HepG2 (cell line): ENCODE data around the gene TNP2. TPM values are rescaled to one million over a fixed set of nuclear protein-coding genes. Genes with fewer than 3 reads are reported as not detected.

ENCODE experiments used
- BRCA1 ChIP-seq: sonication (generic); formaldehyde crosslinking; IDR thresholded peaks from 2 replicates; pipeline ENCODE4 v1.4.0; 2020; ENCODE audit warnings: missing genetic modification reagents
- CREBL2 ChIP-seq: sonication (generic); formaldehyde crosslinking; IDR thresholded peaks from 2 replicates; pipeline ENCODE4 v1.8.1; 2023; ENCODE audit warnings: missing genetic modification reagents, mild to moderate bottlenecking, borderline replicate concordance
- FOXA3 ChIP-seq: IDR thresholded peaks from 2 replicates; pipeline ENCODE4 v1.6.1; 2016; ENCODE audit warnings: missing genetic modification reagents, missing compliant biosample characterization
- MZF1 ChIP-seq: sonication (generic); formaldehyde crosslinking; IDR thresholded peaks from 2 replicates; pipeline ENCODE4 v1.8.1; 2023; ENCODE audit warnings: mild to moderate bottlenecking, missing genetic modification reagents, borderline replicate concordance
- NCOA5 ChIP-seq: sonication (generic); formaldehyde crosslinking; IDR thresholded peaks from 2 replicates; pipeline ENCODE4 v1.4.0; 2020; ENCODE audit warnings: missing genetic modification reagents
- TOE1 ChIP-seq: sonication (generic); formaldehyde crosslinking; IDR thresholded peaks from 2 replicates; pipeline ENCODE4 v1.4.0; 2020; ENCODE audit warnings: mild to moderate bottlenecking, missing genetic modification reagents
- ZNF350 ChIP-seq: sonication (generic); formaldehyde crosslinking; IDR thresholded peaks from 2 replicates; pipeline ENCODE4 v1.4.0; 2020; ENCODE audit warnings: mild to moderate bottlenecking, low read depth, missing genetic modification reagents, borderline replicate concordance
- ZNF407 ChIP-seq: sonication (generic); formaldehyde crosslinking; IDR thresholded peaks from one replicate; pipeline ENCODE4 v1.5.1; 2020; ENCODE audit warnings: mild to moderate bottlenecking, missing genetic modification reagents; ENCODE audit errors: not compliant biosample characterization
- ZNF564 ChIP-seq: sonication (generic); formaldehyde crosslinking; IDR thresholded peaks from 2 replicates; pipeline ENCODE4 v1.8.1; 2023; ENCODE audit warnings: mild to moderate bottlenecking, missing genetic modification reagents
- ZNF598 ChIP-seq: sonication (generic); formaldehyde crosslinking; IDR thresholded peaks from 2 replicates; pipeline ENCODE4 v1.5.1; 2020; ENCODE audit warnings: mild to moderate bottlenecking, missing genetic modification reagents, borderline replicate concordance
- ZNF609 ChIP-seq: sonication (generic); formaldehyde crosslinking; IDR thresholded peaks from 2 replicates; pipeline ENCODE4 v1.4.0; 2020; ENCODE audit warnings: mild to moderate bottlenecking, missing genetic modification reagents, borderline replicate concordance
- polyA plus RNA-seq, 8 experiments: library from polyadenylated mRNA; depleted of rRNA in 3 of 8; stranded (reverse) in 7 of 8; unstranded in 1 of 8; fragments of >200 nt; fragmentation: Illumina TruSeq in 4 of 8; extraction: Trizol in 4 of 8; gene quantifications; 2 replicates each; pipeline versions ENCODE4 v1.2.1 to v1.2.3, GENCODE V29; 2011 to 2016; ENCODE audit warnings: low read depth in 4 of 8, missing spikeins in 1 of 8, mixed read lengths in 1 of 8; ENCODE audit not compliant: insufficient read depth in 1 of 8
- total RNA-seq, 5 experiments: library from RNA; depleted of rRNA; stranded (reverse); fragments of >200 nt; fragmentation: Illumina TruSeq; extraction: Trizol; gene quantifications; 2 replicates each; pipeline ENCODE4 v1.2.3, GENCODE V29; 2016; ENCODE audit warnings: low read depth in 1 of 5
- TF ChIP-seq, protein P1 (sequence below): sonication (generic); formaldehyde crosslinking; IDR thresholded peaks from 2 replicates; pipeline ENCODE4 v1.5.1; 2020; ENCODE audit warnings: mild to moderate bottlenecking, missing genetic modification reagents, moderate library complexity
- TF ChIP-seq, protein P2 (sequence below): sonication (generic); formaldehyde crosslinking; IDR thresholded peaks from 2 replicates; pipeline ENCODE4 v1.8.1; 2023; ENCODE audit warnings: mild to moderate bottlenecking, missing genetic modification reagents

TNP2 gene
- total and polyA plus RNA-seq, 2 of the 13 experiments (the other 11 are each of a cell fraction or from before 2014, with no cell fraction given) = not detected

- TF ChIP-seq ZNF407 (CRISPR knock-in tag) (no peak), CREBL2 (CRISPR knock-in tag) (0 out of 2 replicates have a peak, but pooled peaks have one; percentile 20), ZNF609 (CRISPR knock-in tag) (no peak), FOXA3 (CRISPR knock-in tag) (no peak), ZNF598 (peak; percentile 10; the same call in 1 of the 2 replicates), BRCA1 (CRISPR knock-in tag) (no peak), NCOA5 (no peak), MZF1 (CRISPR knock-in tag) (0 out of 2 replicates have a peak, but pooled peaks have one; percentile 58), ZNF350 (CRISPR knock-in tag) (no peak), TOE1 (no peak), ZNF564 (CRISPR knock-in tag) (no peak)
- TF ChIP-seq, protein P1, sequence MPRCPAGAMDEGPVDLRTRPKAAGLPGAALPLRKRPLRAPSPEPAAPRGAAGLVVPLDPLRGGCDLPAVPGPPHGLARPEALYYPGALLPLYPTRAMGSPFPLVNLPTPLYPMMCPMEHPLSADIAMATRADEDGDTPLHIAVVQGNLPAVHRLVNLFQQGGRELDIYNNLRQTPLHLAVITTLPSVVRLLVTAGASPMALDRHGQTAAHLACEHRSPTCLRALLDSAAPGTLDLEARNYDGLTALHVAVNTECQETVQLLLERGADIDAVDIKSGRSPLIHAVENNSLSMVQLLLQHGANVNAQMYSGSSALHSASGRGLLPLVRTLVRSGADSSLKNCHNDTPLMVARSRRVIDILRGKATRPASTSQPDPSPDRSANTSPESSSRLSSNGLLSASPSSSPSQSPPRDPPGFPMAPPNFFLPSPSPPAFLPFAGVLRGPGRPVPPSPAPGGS (CRISPR knock-in tag) = peak; percentile 2; the same call in 1 of the 2 replicates
- TF ChIP-seq, protein P2, sequence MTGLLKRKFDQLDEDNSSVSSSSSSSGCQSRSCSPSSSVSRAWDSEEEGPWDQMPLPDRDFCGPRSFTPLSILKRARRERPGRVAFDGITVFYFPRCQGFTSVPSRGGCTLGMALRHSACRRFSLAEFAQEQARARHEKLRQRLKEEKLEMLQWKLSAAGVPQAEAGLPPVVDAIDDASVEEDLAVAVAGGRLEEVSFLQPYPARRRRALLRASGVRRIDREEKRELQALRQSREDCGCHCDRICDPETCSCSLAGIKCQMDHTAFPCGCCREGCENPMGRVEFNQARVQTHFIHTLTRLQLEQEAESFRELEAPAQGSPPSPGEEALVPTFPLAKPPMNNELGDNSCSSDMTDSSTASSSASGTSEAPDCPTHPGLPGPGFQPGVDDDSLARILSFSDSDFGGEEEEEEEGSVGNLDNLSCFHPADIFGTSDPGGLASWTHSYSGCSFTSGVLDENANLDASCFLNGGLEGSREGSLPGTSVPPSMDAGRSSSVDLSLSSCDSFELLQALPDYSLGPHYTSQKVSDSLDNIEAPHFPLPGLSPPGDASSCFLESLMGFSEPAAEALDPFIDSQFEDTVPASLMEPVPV (CRISPR knock-in tag) = no peak
Observed at GRCh38 chr16:11310634-11310977, 41.5 kb upstream of the TNP2 start (continued).
